Trophoblast cell (in vitro differentiated cells and primary cell): ENCODE results near the gene TRIP4.

ENCODE experiments used
- DNase-seq, 2 donors: peaks; one replicate each; pipeline ENCODE4 v3.0.0-alpha.2; 2016
- H2AFZ ChIP-seq: 2 replicates; pipeline ENCODE4 v1.6.1; 2013; ENCODE audit warnings: low read length, moderate library complexity, mild to moderate bottlenecking; ENCODE audit not compliant: insufficient read depth, poor library complexity
- H2AK5ac ChIP-seq: 2 replicates; pipeline ENCODE4 v1.6.1; 2013; ENCODE audit warnings: mild to moderate bottlenecking, low read length
- H2BK120ac ChIP-seq: 2 replicates; pipeline ENCODE4 v1.6.1; 2013; ENCODE audit warnings: low read length, mild to moderate bottlenecking, moderate library complexity; ENCODE audit not compliant: insufficient read depth, poor library complexity
- H2BK12ac ChIP-seq: 2 replicates; pipeline ENCODE4 v1.6.1; 2013; ENCODE audit warnings: mild to moderate bottlenecking, low read length, moderate library complexity
- H2BK5ac ChIP-seq: 2 replicates; pipeline ENCODE4 v1.6.1; 2013; ENCODE audit warnings: low read length, low read depth, moderate library complexity, mild to moderate bottlenecking; ENCODE audit not compliant: poor library complexity
- H3K14ac ChIP-seq: 2 replicates; pipeline ENCODE4 v1.6.1; 2013; ENCODE audit warnings: mild to moderate bottlenecking, low read length
- H3K18ac ChIP-seq: 2 replicates; pipeline ENCODE4 v1.6.1; 2013; ENCODE audit warnings: mild to moderate bottlenecking, low read length
- H3K23ac ChIP-seq: 2 replicates; pipeline ENCODE4 v1.6.1; 2013; ENCODE audit warnings: low read length
- H3K27ac ChIP-seq: 2 replicates; pipeline ENCODE4 v1.5.1; 2013; ENCODE audit warnings: low read depth, mild to moderate bottlenecking, inconsistent platforms, low read length, moderate library complexity
- H3K27me3 ChIP-seq: 2 replicates; pipeline ENCODE4 v1.6.1; 2013; ENCODE audit warnings: inconsistent platforms, mild to moderate bottlenecking, low read length, moderate library complexity; ENCODE audit not compliant: insufficient read depth
- H3K36me3 ChIP-seq, 2 experiments: 1 replicate in 1 of 2; 2 replicates in 1 of 2; pipeline ENCODE4 v1.6.1; 2013; ENCODE audit warnings: low read length in 2 of 2, mild to moderate bottlenecking in 2 of 2, moderate library complexity in 1 of 2; ENCODE audit not compliant: insufficient read depth in 2 of 2, control insufficient read depth in 1 of 2
- H3K4ac ChIP-seq: 2 replicates; pipeline ENCODE4 v1.6.1; 2013; ENCODE audit warnings: low read depth, mild to moderate bottlenecking, low read length, moderate library complexity
- H3K4me1 ChIP-seq, 2 experiments: 1 replicate in 1 of 2; 2 replicates in 1 of 2; pipeline ENCODE4 v1.6.1; 2013; ENCODE audit warnings: low read length in 2 of 2, mild to moderate bottlenecking in 2 of 2, moderate library complexity in 1 of 2; ENCODE audit not compliant: insufficient read depth in 2 of 2, control insufficient read depth in 1 of 2
- H3K4me2 ChIP-seq: 2 replicates; pipeline ENCODE4 v1.6.1; 2013; ENCODE audit warnings: inconsistent platforms, mild to moderate bottlenecking, low read length, moderate library complexity
- H3K4me3 ChIP-seq: 2 replicates; pipeline ENCODE4 v1.5.1; 2013; ENCODE audit warnings: mild to moderate bottlenecking, low read depth, low read length, inconsistent platforms
- H3K79me1 ChIP-seq: one replicate; pipeline ENCODE4 v1.6.1; 2013; ENCODE audit warnings: low read length
- H3K79me2 ChIP-seq: 2 replicates; pipeline ENCODE4 v1.6.1; 2013; ENCODE audit warnings: low read length, mild to moderate bottlenecking; ENCODE audit not compliant: control insufficient read depth, insufficient read depth, poor library complexity
- H3K9ac ChIP-seq: 2 replicates; pipeline ENCODE4 v1.6.1; 2013; ENCODE audit warnings: mild to moderate bottlenecking, low read length
- H3K9me3 ChIP-seq: 2 replicates; pipeline ENCODE4 v1.6.1; 2013; ENCODE audit warnings: low read depth, mild to moderate bottlenecking, control low read depth, inconsistent platforms, low read length; ENCODE audit not compliant: insufficient read depth
- H4K12ac ChIP-seq: 2 replicates; pipeline ENCODE4 v1.6.1; 2013; ENCODE audit warnings: low read depth, mild to moderate bottlenecking, low read length, moderate library complexity
- H4K8ac ChIP-seq: 2 replicates; pipeline ENCODE4 v1.6.1; 2013; ENCODE audit warnings: low read depth, mild to moderate bottlenecking, low read length, moderate library complexity
- H4K91ac ChIP-seq: one replicate; pipeline ENCODE4 v1.6.1; 2013; ENCODE audit warnings: low read depth, mild to moderate bottlenecking, low read length, moderate library complexity
- WGBS: extraction: QIAGEN DNeasy Blood & Tissue Kit; methylation state at CpG from one replicate; pipeline ENCODE4 v1.1.7; 2013; ENCODE audit warnings: missing lambda C conversion rate; ENCODE audit not compliant: insufficient read length, insufficient coverage; ENCODE audit errors: extremely low coverage; 5-methylcytosine and 5-hydroxymethylcytosine counted together

TRIP4 gene

GRCh38 chr15:64426845-64427465 is 39.3 kb downstream of the TRIP4 start:
- H2BK120ac ChIP-seq = no peak overlapping the region
- no peak overlapping the region for H3K4ac ChIP-seq
- no peaks in the 10 kb centered on the region for H3K79me2 ChIP-seq
- no peak overlapping the region for H3K23ac ChIP-seq
- H3K9me3 ChIP-seq = no peaks in the 10 kb centered on the region
- no peak overlapping the region for H4K12ac ChIP-seq
- H3K4me3 ChIP-seq = no peak overlapping the region
- H3K27me3 ChIP-seq = no peaks in the 10 kb centered on the region
- peak in 1 of 2 donors; percentile 39 for DNase-seq
- peaks cover 12 to 22% of the 10 kb centered on the region in 2 experiments for H3K36me3 ChIP-seq
- no peaks in the 10 kb centered on the region for H3K4me1 ChIP-seq
- H3K4me2 ChIP-seq = no peak overlapping the region
- no peak overlapping the region for H4K91ac ChIP-seq
- no peak overlapping the region for H4K8ac ChIP-seq
- H3K9ac ChIP-seq = no peak overlapping the region
- H3K27ac ChIP-seq = no peak overlapping the region
- H3K79me1 ChIP-seq = no peaks in the 10 kb centered on the region
- no peak overlapping the region for H2AFZ ChIP-seq
- no peak overlapping the region for H2BK12ac ChIP-seq
- H3K14ac ChIP-seq = no peak overlapping the region
- no peak overlapping the region for H2BK5ac ChIP-seq
- no CpG with 5 or more reads among the region's 7 CpGs for WGBS
- H3K18ac ChIP-seq = no peak overlapping the region
- H2AK5ac ChIP-seq = no peak overlapping the region

DNA sequence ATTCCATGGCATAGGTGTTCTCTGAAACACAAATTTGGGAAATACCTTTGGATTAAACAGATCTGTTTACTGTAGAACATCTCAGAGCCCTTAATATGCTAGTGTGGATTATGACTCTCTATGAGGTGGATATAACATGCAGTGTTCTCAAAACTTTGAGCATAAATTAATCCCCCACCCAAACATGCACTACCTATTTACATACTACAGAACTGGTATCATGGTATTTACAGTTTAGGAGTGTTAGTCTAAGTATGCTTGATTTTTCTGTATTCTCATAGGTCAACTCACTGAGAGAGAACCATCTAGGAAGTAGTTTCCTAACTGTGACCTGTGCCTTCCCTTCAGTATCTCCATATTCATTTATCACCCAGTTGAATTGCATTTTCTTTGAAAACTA is 41.8 kb downstream of the TRIP4 start:
- no peak overlapping the region for H3K23ac ChIP-seq
- DNase-seq = no peak
- H2AFZ ChIP-seq = no peak overlapping the region
- H3K27me3 ChIP-seq = no peaks in the 10 kb centered on the region
- H3K4me1 ChIP-seq = no peaks in the 10 kb centered on the region
- no peak overlapping the region for H2AK5ac ChIP-seq
- H3K27ac ChIP-seq = no peak overlapping the region
- H3K4ac ChIP-seq = no peak overlapping the region
- H3K79me2 ChIP-seq = no peaks in the 10 kb centered on the region
- no peak overlapping the region for H4K12ac ChIP-seq
- no peak overlapping the region for H3K4me3 ChIP-seq
- H3K14ac ChIP-seq = no peak overlapping the region
- no peak overlapping the region for H2BK5ac ChIP-seq
- no peak overlapping the region for H3K4me2 ChIP-seq
- H3K36me3 ChIP-seq = peaks cover 10 to 20% of the 10 kb centered on the region in 2 experiments
- no peaks in the 10 kb centered on the region for H3K79me1 ChIP-seq
- no peaks in the 10 kb centered on the region for H3K9me3 ChIP-seq
- H3K9ac ChIP-seq = no peak overlapping the region
- no peak overlapping the region for H2BK12ac ChIP-seq
- H3K18ac ChIP-seq = no peak overlapping the region
- no peak overlapping the region for H4K91ac ChIP-seq
- no peak overlapping the region for H4K8ac ChIP-seq
- H2BK120ac ChIP-seq = no peak overlapping the region

DNA sequence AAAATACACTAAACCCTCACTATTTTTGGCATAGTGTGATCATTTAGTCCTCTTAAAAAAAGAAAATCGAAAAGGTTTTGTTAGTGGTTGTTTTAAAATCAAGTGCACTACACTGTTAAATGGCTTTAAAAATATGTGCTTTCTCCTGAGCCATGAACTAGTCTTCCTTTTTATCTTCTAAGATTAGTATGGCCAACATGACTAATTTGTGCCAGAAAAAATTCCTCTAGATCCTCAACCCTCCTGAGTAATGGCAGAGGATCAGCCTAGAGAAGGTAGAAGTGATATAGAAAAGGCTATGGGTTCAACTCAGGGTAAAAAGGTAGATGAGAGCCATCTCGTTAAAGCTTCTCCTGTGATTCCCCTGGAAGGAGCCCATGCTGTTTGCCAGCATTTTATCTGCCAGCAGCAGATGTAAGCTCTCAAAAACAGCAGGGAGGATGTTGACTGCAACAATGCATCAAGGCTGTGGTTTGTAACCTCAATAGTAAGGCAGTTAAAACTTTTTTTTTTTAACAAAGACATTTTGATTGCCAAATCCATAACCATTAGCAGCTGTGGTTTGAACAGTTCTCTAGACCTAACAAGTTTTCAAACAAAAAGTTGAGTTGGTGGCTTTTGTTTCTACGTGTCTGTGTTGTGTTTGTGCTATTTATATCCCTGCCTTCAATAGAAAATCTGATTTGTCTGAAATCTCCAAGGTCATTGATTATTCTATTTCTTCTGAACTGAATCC is 42.5 kb downstream of the TRIP4 start:
- Histone ChIP-seq H3K14ac (no peak overlapping the region), H3K23ac (no peak overlapping the region), H4K91ac (no peak overlapping the region), H2AFZ (no peak overlapping the region), H2BK12ac (no peak overlapping the region), H3K9me3 (no peaks in the 10 kb centered on the region), H3K9ac (no peak overlapping the region), H3K27ac (no peak overlapping the region), H2BK120ac (no peak overlapping the region), H3K4ac (no peak overlapping the region), H3K18ac (no peak overlapping the region), H2AK5ac (no peak overlapping the region), H3K4me1 (no peaks in the 10 kb centered on the region), H3K36me3 (peaks cover 10 to 19% of the 10 kb centered on the region in 2 experiments), H4K8ac (no peak overlapping the region), H2BK5ac (no peak overlapping the region), H3K4me2 (no peak overlapping the region), H3K27me3 (no peaks in the 10 kb centered on the region), H3K79me1 (no peaks in the 10 kb centered on the region), H4K12ac (no peak overlapping the region), H3K79me2 (no peaks in the 10 kb centered on the region), H3K4me3 (no peak overlapping the region)
- DNase-seq = no peak
- no CpG with 5 or more reads among the region's 3 CpGs for WGBS

DNA sequence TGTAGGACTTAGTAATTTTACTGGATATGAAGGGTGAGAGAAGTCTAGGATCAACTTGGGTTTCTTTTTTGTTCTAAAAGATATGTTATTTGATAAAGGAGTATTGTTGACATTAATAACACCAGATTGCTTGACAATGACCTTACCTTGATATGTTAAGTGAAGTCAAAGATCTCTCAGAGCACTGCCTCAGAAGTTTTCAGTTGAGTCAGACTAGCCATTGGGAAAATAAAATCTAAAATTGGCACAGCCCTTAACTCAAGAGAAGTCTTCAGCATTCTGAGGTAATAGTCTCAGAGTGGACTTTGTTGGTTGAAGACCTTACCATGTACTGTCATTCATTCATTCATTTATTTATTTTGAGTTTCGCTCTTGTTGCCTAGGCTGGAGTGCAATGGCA is 50.3 kb downstream of the TRIP4 start:
- Histone ChIP-seq H4K91ac (no peak overlapping the region), H2BK120ac (no peak overlapping the region), H3K27me3 (no peaks in the 10 kb centered on the region), H2AFZ (no peak overlapping the region), H3K4me3 (no peak overlapping the region), H2BK12ac (no peak overlapping the region), H3K14ac (no peak overlapping the region), H2AK5ac (no peak overlapping the region), H3K27ac (no peak overlapping the region), H3K4me2 (no peak overlapping the region), H4K8ac (no peak overlapping the region), H3K79me1 (no peaks in the 10 kb centered on the region), H3K18ac (no peak overlapping the region), H3K4me1 (peaks cover 0 to 1% of the 10 kb centered on the region in 2 experiments), H3K79me2 (no peaks in the 10 kb centered on the region), H3K9me3 (no peaks in the 10 kb centered on the region), H3K36me3 (peaks cover 0 to 2% of the 10 kb centered on the region in 2 experiments), H4K12ac (no peak overlapping the region), H2BK5ac (no peak overlapping the region), H3K23ac (no peak overlapping the region), H3K9ac (no peak overlapping the region), H3K4ac (no peak overlapping the region)
- WGBS = no CpG with 5 or more reads among the region's 1 CpG
- no peak for DNase-seq
